ENCODE measurements around the gene PRKG1. TPM values are rescaled to one million over a fixed set of nuclear protein-coding genes. Genes with fewer than 3 reads are reported as not detected.

PRKG1 gene
- total RNA-seq, 1 experiment from 2014 or later: 7.4 TPM

DNA sequence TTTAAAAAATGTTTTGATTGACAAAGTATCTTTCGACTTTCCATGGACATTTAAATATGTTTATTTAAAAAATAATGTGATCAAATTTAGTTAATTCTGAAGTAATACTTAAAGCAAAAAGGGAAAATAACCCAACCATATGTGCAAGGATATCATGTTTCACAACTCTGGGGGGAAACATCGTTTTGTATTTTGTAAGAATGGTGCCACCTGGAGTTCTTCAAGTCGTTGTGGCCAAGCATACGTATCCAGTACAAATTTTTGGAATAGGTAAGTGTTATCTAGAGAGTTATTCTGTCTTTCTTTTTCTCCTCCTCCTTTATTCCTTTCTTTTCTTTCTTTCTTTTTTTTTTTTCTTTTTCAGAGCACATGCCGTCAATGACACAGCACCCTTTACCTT is 801.3 kb downstream of the PRKG1 start:
- Histone ChIP-seq H3K9me3 (ENCODE audit: low read length) (no peaks in the 10 kb centered on the region), H3K79me2 (ENCODE audit: low read length) (no peaks in the 10 kb centered on the region), H3F3A (ENCODE audit: low read length, unreplicated experiment) (peaks cover 7% of the 10 kb centered on the region), H3K9me2 (replicated peaks; ENCODE audit: low read length) (no peaks in the 10 kb centered on the region), H3K36me3 (ENCODE audit: low read depth, low read length) (no peaks in the 10 kb centered on the region), H3K4me2 (ENCODE audit: low read length) (no peak overlapping the region), H2AFZ (ENCODE audit: low read length) (no peak overlapping the region), H3K4me3 (ENCODE audit: low read length) (no peak overlapping the region), H3K27ac (ENCODE audit: low read length) (no peak overlapping the region), H4K20me1 (ENCODE audit: low read length) (no peaks in the 10 kb centered on the region), H3K4me1 (ENCODE audit: insufficient read depth, low read length) (peaks cover 12% of the 10 kb centered on the region), H3K27me3 (ENCODE audit: low read length) (no peaks in the 10 kb centered on the region), H3K9ac (ENCODE audit: low read length) (no peak overlapping the region)
- TF ChIP-seq, protein P1, sequence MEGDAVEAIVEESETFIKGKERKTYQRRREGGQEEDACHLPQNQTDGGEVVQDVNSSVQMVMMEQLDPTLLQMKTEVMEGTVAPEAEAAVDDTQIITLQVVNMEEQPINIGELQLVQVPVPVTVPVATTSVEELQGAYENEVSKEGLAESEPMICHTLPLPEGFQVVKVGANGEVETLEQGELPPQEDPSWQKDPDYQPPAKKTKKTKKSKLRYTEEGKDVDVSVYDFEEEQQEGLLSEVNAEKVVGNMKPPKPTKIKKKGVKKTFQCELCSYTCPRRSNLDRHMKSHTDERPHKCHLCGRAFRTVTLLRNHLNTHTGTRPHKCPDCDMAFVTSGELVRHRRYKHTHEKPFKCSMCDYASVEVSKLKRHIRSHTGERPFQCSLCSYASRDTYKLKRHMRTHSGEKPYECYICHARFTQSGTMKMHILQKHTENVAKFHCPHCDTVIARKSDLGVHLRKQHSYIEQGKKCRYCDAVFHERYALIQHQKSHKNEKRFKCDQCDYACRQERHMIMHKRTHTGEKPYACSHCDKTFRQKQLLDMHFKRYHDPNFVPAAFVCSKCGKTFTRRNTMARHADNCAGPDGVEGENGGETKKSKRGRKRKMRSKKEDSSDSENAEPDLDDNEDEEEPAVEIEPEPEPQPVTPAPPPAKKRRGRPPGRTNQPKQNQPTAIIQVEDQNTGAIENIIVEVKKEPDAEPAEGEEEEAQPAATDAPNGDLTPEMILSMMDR (conservative IDR thresholded peaks at IDR 0.05; ENCODE audit: low read depth, low read length): 0 out of 2 replicates have a peak, but pooled peaks have one; percentile 26
- no peak for TF ChIP-seq EZH2phosphoT487 (IDR thresholded peaks at IDR 0.05; ENCODE audit: borderline replicate concordance, low read length)
- ChIA-PET POLR2A (ENCODE audit: unreplicated experiment) (no interaction called here), CTCF (no interaction called here)
- ATAC-seq (no peak), DNase-seq (no peak)
- no TSS peak for BruUV-seq (replicated peaks)
- intact Hi-C loops (cut with micrococcal nuclease): loop anchor here (5.0 kb wide), 1 partner anchor 178 kb away; the partner anchor contains the start of gene CSTF2T

DNA sequence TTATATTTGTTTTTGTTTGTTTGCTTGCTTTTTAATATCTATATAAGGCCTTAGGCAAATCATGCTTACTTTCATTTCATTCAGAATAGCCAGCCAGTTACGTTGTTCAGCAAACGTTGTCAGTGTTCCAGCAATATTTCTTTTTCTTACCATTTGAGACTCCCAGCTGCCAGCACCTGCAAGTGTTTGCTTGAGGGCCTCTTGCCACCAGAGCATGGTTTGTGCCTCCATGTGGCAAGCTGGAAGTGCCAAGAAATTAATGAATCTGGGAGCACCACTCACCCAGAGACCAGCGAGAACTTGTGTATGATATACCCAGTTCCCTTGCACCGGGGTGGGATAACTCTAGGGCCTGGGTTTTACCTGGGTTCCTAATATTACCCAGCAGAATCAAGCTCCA is 802.2 kb downstream of the PRKG1 start:
- Histone ChIP-seq H3K4me1 (ENCODE audit: insufficient read depth, low read length) (peaks cover 12% of the 10 kb centered on the region), H3K4me3 (ENCODE audit: low read length) (no peak overlapping the region), H3K27ac (ENCODE audit: low read length) (no peak overlapping the region), H3K4me2 (ENCODE audit: low read length) (no peak overlapping the region), H3K27me3 (ENCODE audit: low read length) (no peaks in the 10 kb centered on the region), H3K79me2 (ENCODE audit: low read length) (no peaks in the 10 kb centered on the region), H2AFZ (ENCODE audit: low read length) (no peak overlapping the region), H3K36me3 (ENCODE audit: low read depth, low read length) (no peaks in the 10 kb centered on the region), H3K9ac (ENCODE audit: low read length) (no peak overlapping the region), H3K9me3 (ENCODE audit: low read length) (0 out of 2 replicates have a peak, but pooled peaks cover 3% of the 10 kb centered on the region), H3F3A (ENCODE audit: low read length, unreplicated experiment) (peaks cover 7% of the 10 kb centered on the region), H4K20me1 (ENCODE audit: low read length) (no peaks in the 10 kb centered on the region), H3K9me2 (replicated peaks; ENCODE audit: low read length) (no peaks in the 10 kb centered on the region)
- no TSS peak for BruUV-seq (replicated peaks)
- ATAC-seq (no peak), DNase-seq (no peak)
- CTCF ChIA-PET: no interaction called here
- POLR2A ChIA-PET (ENCODE audit: unreplicated experiment): no interaction called here
- intact Hi-C loops (cut with micrococcal nuclease): loop anchor here (5.0 kb wide), 1 partner anchor 179 kb away; the partner anchor contains the start of gene CSTF2T
- TF ChIP-seq, protein P1 (conservative IDR thresholded peaks at IDR 0.05; ENCODE audit: low read depth, low read length): no peak
- TF ChIP-seq EZH2 (IDR thresholded peaks at IDR 0.05; ENCODE audit: low read length, unreplicated experiment): no peak
- TF ChIP-seq EZH2phosphoT487 (IDR thresholded peaks at IDR 0.05; ENCODE audit: borderline replicate concordance, low read length): no peak

DNA sequence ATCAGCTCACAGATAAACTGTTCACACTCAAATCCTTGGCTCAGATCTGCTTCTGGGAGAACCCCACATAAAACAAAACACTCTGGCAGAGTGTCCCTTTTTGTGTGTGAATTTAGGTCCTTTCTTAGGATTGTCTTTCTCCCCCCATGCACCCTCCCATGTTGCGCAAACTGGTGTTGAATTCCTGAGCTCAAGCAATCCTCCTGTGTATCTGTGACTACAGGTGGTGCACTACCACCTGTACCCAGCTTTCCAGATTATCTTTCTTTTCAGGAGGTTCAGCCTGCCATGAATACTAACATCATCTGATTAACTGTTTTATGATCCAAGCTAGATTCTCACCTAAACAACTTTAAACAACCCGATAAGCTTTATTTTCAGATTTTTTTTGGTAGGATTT is 802.7 kb downstream of the PRKG1 start:
- CTCF ChIA-PET: no interaction called here
- BruUV-seq (replicated peaks): no TSS peak
- DNase-seq: no peak
- no peak overlapping the region for H3K4me2 ChIP-seq (ENCODE audit: low read length)
- intact Hi-C loops (cut with micrococcal nuclease): loop anchor here (5.0 kb wide), 1 partner anchor 180 kb away; the partner anchor contains the start of gene CSTF2T
- H3K9me2 ChIP-seq (replicated peaks; ENCODE audit: low read length): no peaks in the 10 kb centered on the region
- TF ChIP-seq EZH2phosphoT487 (IDR thresholded peaks at IDR 0.05; ENCODE audit: borderline replicate concordance, low read length) (no peak), EZH2 (IDR thresholded peaks at IDR 0.05; ENCODE audit: low read length, unreplicated experiment) (no peak)
- TF ChIP-seq, protein P1 (conservative IDR thresholded peaks at IDR 0.05; ENCODE audit: low read depth, low read length): no peak
- no peak overlapping the region for H3K9ac ChIP-seq (ENCODE audit: low read length)
- H3K36me3 ChIP-seq (ENCODE audit: low read depth, low read length): no peaks in the 10 kb centered on the region
- no peaks in the 10 kb centered on the region for H3K27me3 ChIP-seq (ENCODE audit: low read length)
- no peak overlapping the region for H3K4me3 ChIP-seq (ENCODE audit: low read length)
- no peak overlapping the region for H2AFZ ChIP-seq (ENCODE audit: low read length)
- H3K9me3 ChIP-seq (ENCODE audit: low read length): 0 out of 2 replicates have a peak, but pooled peaks cover 7% of the 10 kb centered on the region
- H3K4me1 ChIP-seq (ENCODE audit: insufficient read depth, low read length): peaks cover 12% of the 10 kb centered on the region
- POLR2A ChIA-PET (ENCODE audit: unreplicated experiment): no interaction called here
- no peak for ATAC-seq
- H4K20me1 ChIP-seq (ENCODE audit: low read length): no peaks in the 10 kb centered on the region
- no peak overlapping the region for H3K27ac ChIP-seq (ENCODE audit: low read length)
- no peaks in the 10 kb centered on the region for H3K79me2 ChIP-seq (ENCODE audit: low read length)
- peaks cover 7% of the 10 kb centered on the region for H3F3A ChIP-seq (ENCODE audit: low read length, unreplicated experiment)
